ENCODE results near the gene ENO1. TPM values are rescaled to one million over a fixed set of nuclear protein-coding genes. Genes with fewer than 3 reads are reported as not detected.
"Not testable (repeated sequence)": the region's sequence is repeated elsewhere in the genome, so short reads cannot be mapped to it uniquely, and the experiment has no call there.

ENO1 gene
- 3,160 TPM for polyA plus RNA-seq (2013, experiment 1 of 2; ENCODE audit: insufficient read length)
- polyA plus RNA-seq (2013, experiment 2 of 2; ENCODE audit: insufficient read length), result 3,083 TPM

- DNase-seq, result no peak
Measured at GRCh38 chr1:8878448-8878697, at the start of gene ENO1. Gene ENO1, minus strand, starts transcription at chr1:8878686. Its CDS starts 3,778 bp downstream, at chr1:8874908.

GRCh38 chr1:8926707-8927694, 48.5 kb upstream of the ENO1 start:
- no peak for DNase-seq

- DNase-seq, result no peak
Measured at GRCh38 chr1:8925960-8926359, 47.5 kb upstream of the ENO1 start.

GRCh38 chr1:8925406-8925805, 46.9 kb upstream of the ENO1 start:
- no peak for DNase-seq

- no peak for DNase-seq
Measured at GRCh38 chr1:8922962-8923361, 44.5 kb upstream of the ENO1 start.

- not testable (repeated sequence) for DNase-seq
Measured at GRCh38 chr1:8917536-8917935, 39.0 kb upstream of the ENO1 start.

- no peak for DNase-seq
Measured at GRCh38 chr1:8915446-8915845, 37.0 kb upstream of the ENO1 start.

- no peak for DNase-seq
Measured at GRCh38 chr1:8914466-8914865, 36.0 kb upstream of the ENO1 start.

GRCh38 chr1:8913457-8913856, 35.0 kb upstream of the ENO1 start:
- no peak for DNase-seq

- no peak for DNase-seq
Measured at GRCh38 chr1:8911416-8912309, 33.2 kb upstream of the ENO1 start.

GRCh38 chr1:8910914-8911313, 32.4 kb upstream of the ENO1 start:
- no peak for DNase-seq

GRCh38 chr1:8910331-8910730, 31.8 kb upstream of the ENO1 start:
- no peak for DNase-seq

- no peak for DNase-seq
Measured at GRCh38 chr1:8908388-8909151, 30.1 kb upstream of the ENO1 start.

- DNase-seq, result peak; percentile 65
Measured at GRCh38 chr1:8905582-8906191, 27.2 kb upstream of the ENO1 start.

- DNase-seq, result peak; percentile 97
Measured at GRCh38 chr1:8903908-8904650, 25.6 kb upstream of the ENO1 start.

- peak; percentile 27 for DNase-seq
Measured at GRCh38 chr1:8903410-8903809, 24.9 kb upstream of the ENO1 start.

- DNase-seq, result peak; percentile 62
Measured at GRCh38 chr1:8902765-8903164, 24.3 kb upstream of the ENO1 start.

- not testable (repeated sequence) for DNase-seq
Measured at GRCh38 chr1:8900684-8901083, 22.2 kb upstream of the ENO1 start.

GRCh38 chr1:8899046-8899445, 20.6 kb upstream of the ENO1 start:
- no peak for DNase-seq

GRCh38 chr1:8898418-8898817, 19.9 kb upstream of the ENO1 start:
- DNase-seq, result not testable (repeated sequence)

- not testable (repeated sequence) for DNase-seq
Measured at GRCh38 chr1:8897505-8897904, 19.0 kb upstream of the ENO1 start.

All from fibroblast of skin of scalp (primary cell).